Ovary (tissue), 9 donors: Measurements from ENCODE around the gene PRLR. TPM values are rescaled to one million over a fixed set of nuclear protein-coding genes. Genes with fewer than 3 reads are reported as not detected.

ENCODE experiments used
- DNase-seq, 5 donors: peaks; one replicate each; pipeline ENCODE4 v3.0.0-alpha.2; 2019 to 2020
- H3K27ac ChIP-seq, 2 donors: fragments of 200-600 bp; one replicate each; pipeline versions ENCODE4 v1.5.1 to v1.8.0; 2019 to 2022
- H3K27me3 ChIP-seq: fragments of 200-600 bp; one replicate; pipeline ENCODE4 v1.8.0; 2022
- H3K36me3 ChIP-seq: fragments of 200-600 bp; sonication (generic); one replicate; pipeline ENCODE4 v1.5.1; 2019
- H3K4me1 ChIP-seq: one replicate; pipeline ENCODE4 v1.8.1; 2013; ENCODE audit warnings: mild to moderate bottlenecking, moderate library complexity; ENCODE audit not compliant: insufficient read depth
- H3K4me3 ChIP-seq: fragments of 200-600 bp; sonication (generic); one replicate; pipeline ENCODE4 v1.5.1; 2017
- H3K9me3 ChIP-seq, 2 donors: fragments of 200-600 bp in 1 of 2; sonication (generic) in 1 of 2; one replicate each; pipeline versions ENCODE4 v1.5.1 to v1.8.1; 2013 to 2019; ENCODE audit warnings: mild to moderate bottlenecking in 1 of 2, moderate library complexity in 1 of 2
- EP300 ChIP-seq: sonication (generic); formaldehyde crosslinking; IDR thresholded peaks from one replicate; pipeline ENCODE4 v1.6.1; 2017; ENCODE audit warnings: antibody characterized with exemption
- POLR2A ChIP-seq: fragments of 450-650 bp; IDR thresholded peaks from one replicate; pipeline ENCODE4 v1.6.1; 2017; ENCODE audit warnings: antibody characterized with exemption, mild to moderate bottlenecking, moderate library complexity
- WGBS, 3 donors: extraction: QIAGEN DNeasy Blood & Tissue Kit in 1 of 3; methylation state at CpG; one replicate each; pipeline versions ENCODE4 v1.1.5 to v1.1.7; 2013 to 2017; 5-methylcytosine and 5-hydroxymethylcytosine counted together
- intact Hi-C, 4 donors: fragments of 100-400 bp; cut with DNase I; formaldehyde crosslinking; loops; one replicate each; pipeline versions ENCODE4 v1.11.0 to v1.15.1; 2022 to 2023
- polyA plus RNA-seq, 2 donors: library from polyadenylated mRNA; stranded (reverse); fragments of 200-250 nt in 1 of 2; fragments of 350-450 nt in 1 of 2; fragmentation: Illumina TruSeq in 1 of 2; extraction: RNeasy Lipid Tissue Mini Kit (QIAGEN cat#74804) in 1 of 2; gene quantifications; one replicate each; pipeline ENCODE4 v1.2.3, GENCODE V29; 2013 to 2014
- total RNA-seq, 7 donors: library from RNA; depleted of rRNA in 2 of 7; stranded (reverse); fragments of >200 nt in 2 of 7; fragmentation: NEBNext Ultra II Directional in 3 of 7; extraction: Animal tissue kit (Norgen Biotek cat#: 25700) in 3 of 7; gene quantifications; one replicate each; pipeline versions ENCODE4 v1.1.0 to v1.2.4, GENCODE V29; 2016 to 2023
- TF ChIP-seq, protein P1 (sequence below), 3 donors: fragments of 450-650 bp in 2 of 3; fragments of 200-600 bp in 1 of 3; IDR thresholded peaks; one replicate each; pipeline versions ENCODE4 v1.5.1 to v1.8.0; 2016 to 2022; ENCODE audit warnings: antibody characterized with exemption in 3 of 3, mild to moderate bottlenecking in 1 of 3
- donor health status: DM: no; HTN: no; CAD: no; lungs with moderate emphysema.
- donor health status: DM: no; HTN: no; CAD: no.
- donor health status: Bipolar disorder and iron deficiency.
- donor health status: DM: yes; HTN: yes; CAD: no.
- donor health status: DM: no; HTN: no; CAD: no.
- donor health status: DM: yes; HTN: yes; CAD: no.

The PRLR gene
- total and polyA plus RNA-seq, 9 donors, result 1.8 to 24.5 (median 8.1) TPM

GRCh38 chr5:35159370-35159742, 70.9 kb downstream of the PRLR start:
- intact Hi-C loops, result no loop called here
- Histone ChIP-seq H3K27me3 (no peaks in the 10 kb centered on the region), H3K4me3 (no peak overlapping the region), H3K9me3 (no peaks in the 10 kb centered on the region), H3K4me1 (peaks cover 19% of the 10 kb centered on the region), H3K36me3 (no peaks in the 10 kb centered on the region), H3K27ac (peak overlapping the region in 1 of 2 donors; percentile 2)
- WGBS, 3 donors, result 7 to 45% (median 13%) methylated on average over 2 of the region's 2 CpGs
- no peak for TF ChIP-seq POLR2A
- TF ChIP-seq, protein P1, sequence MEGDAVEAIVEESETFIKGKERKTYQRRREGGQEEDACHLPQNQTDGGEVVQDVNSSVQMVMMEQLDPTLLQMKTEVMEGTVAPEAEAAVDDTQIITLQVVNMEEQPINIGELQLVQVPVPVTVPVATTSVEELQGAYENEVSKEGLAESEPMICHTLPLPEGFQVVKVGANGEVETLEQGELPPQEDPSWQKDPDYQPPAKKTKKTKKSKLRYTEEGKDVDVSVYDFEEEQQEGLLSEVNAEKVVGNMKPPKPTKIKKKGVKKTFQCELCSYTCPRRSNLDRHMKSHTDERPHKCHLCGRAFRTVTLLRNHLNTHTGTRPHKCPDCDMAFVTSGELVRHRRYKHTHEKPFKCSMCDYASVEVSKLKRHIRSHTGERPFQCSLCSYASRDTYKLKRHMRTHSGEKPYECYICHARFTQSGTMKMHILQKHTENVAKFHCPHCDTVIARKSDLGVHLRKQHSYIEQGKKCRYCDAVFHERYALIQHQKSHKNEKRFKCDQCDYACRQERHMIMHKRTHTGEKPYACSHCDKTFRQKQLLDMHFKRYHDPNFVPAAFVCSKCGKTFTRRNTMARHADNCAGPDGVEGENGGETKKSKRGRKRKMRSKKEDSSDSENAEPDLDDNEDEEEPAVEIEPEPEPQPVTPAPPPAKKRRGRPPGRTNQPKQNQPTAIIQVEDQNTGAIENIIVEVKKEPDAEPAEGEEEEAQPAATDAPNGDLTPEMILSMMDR (IDR thresholded peaks at IDR 0.05), result no peak
- DNase-seq, result no peak

DNA sequence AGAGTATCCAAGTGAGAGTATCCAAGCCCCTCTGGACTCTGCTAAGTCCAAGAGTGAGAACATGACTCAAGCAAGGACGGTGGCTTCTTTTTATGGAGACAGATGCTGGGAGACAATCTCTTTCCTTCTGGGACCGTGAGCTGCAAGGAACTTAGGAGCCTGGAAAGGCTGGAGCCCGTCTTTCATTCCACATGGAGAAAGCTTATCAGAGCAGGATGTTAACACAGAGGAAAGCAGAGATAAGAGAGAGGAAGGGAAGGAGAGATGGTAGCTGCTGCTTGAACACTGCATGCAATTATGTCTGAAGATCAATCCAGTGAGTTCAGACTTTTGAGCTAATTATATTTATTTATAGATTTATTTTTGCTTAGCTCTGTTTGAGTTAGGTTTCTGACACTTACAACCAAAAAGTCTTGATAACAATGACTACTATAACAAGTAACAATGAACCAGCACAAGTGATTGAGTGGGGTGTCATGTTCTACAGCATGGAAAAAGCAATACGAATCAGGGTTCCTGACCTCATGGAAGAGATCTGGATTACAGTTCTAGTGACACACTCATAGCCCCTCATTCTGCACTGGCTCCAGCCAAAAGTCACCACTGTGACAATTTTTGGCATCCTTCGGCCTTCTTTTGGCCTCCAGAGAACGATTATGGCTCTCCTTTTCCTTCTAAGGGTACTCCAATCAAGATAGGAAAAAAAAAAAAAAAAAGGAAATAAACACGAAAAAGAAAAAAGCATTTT, 71.5 kb downstream of the PRLR start:
- Histone ChIP-seq H3K9me3 (no peaks in the 10 kb centered on the region), H3K27ac (peak overlapping the region in 1 of 2 donors; percentile 2), H3K4me1 (peaks cover 19% of the 10 kb centered on the region), H3K36me3 (no peaks in the 10 kb centered on the region), H3K27me3 (no peaks in the 10 kb centered on the region), H3K4me3 (no peak overlapping the region)
- no peak for DNase-seq
- intact Hi-C loops, result no loop called here
- TF ChIP-seq EP300, result no peak
- TF ChIP-seq, protein P1 (IDR thresholded peaks at IDR 0.05), result no peak
- TF ChIP-seq POLR2A, result no peak
- 43 to 51% (median 46%) methylated on average over 7 of the region's 7 CpGs for WGBS, 3 donors

DNA sequence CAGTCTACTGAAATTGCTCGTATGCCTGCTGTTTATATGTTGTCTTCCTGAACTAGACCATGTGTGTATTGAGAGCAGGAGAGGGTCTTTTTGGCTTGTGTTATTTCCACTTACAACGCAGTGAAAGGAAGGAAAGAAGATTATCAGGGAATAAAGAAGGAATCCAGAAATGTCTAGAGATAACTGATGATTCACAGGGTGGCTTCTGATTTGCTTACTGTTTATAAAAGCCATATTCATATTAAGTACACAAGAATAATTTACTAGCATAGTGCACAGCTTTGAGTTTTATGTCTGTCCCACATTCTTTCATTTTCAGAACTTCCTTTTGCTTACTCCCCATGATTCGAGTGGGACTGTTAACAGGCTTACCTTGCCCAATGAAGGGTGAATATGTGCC, 72.1 kb downstream of the PRLR start:
- Histone ChIP-seq H3K9me3 (no peaks in the 10 kb centered on the region), H3K4me1 (peaks cover 16% of the 10 kb centered on the region), H3K27ac (no peak overlapping the region), H3K27me3 (no peaks in the 10 kb centered on the region), H3K36me3 (no peaks in the 10 kb centered on the region), H3K4me3 (no peak overlapping the region)
- no peak for TF ChIP-seq POLR2A
- TF ChIP-seq, protein P1 (IDR thresholded peaks at IDR 0.05), result no peak
- TF ChIP-seq EP300, result no peak
- intact Hi-C loops, result no loop called here
- DNase-seq, result no peak
- WGBS, 3 donors, result 63 to 73% (median 70%) methylated on average over 3 of the region's 3 CpGs

- Histone ChIP-seq H3K4me3 (no peak overlapping the region), H3K36me3 (no peaks in the 10 kb centered on the region), H3K4me1 (no peaks in the 10 kb centered on the region), H3K27me3 (no peaks in the 10 kb centered on the region), H3K9me3 (no peaks in the 10 kb centered on the region), H3K27ac (no peak overlapping the region)
- intact Hi-C loops, result no loop called here
- WGBS, 3 donors, result 85 to 96% (median 91%) methylated on average over 2 of the region's 2 CpGs
- TF ChIP-seq EP300 (no peak), POLR2A (no peak)
- TF ChIP-seq, protein P1 (IDR thresholded peaks at IDR 0.05), result no peak
- no peak for DNase-seq
These were observed 76.8 kb downstream of the PRLR start for GRCh38 chr5:35153375-35153932.
